Cardiac fibroblast (primary cell): ENCODE results near the gene NAV2.

Source experiments
- DNase-seq, 2 donors: peaks; one replicate each; pipeline versions ENCODE4 v3.0.0 to v3.0.0-alpha.2; 2010; ENCODE audit warnings: low read depth in 2 of 2
- H3K4me3 ChIP-seq, 2 donors: replicated peaks in 1 of 2; 1 replicate in 1 of 2; 2 replicates in 1 of 2; pipeline ENCODE4 v1.5.1; 2011; ENCODE audit warnings: low read depth in 2 of 2, low read length in 2 of 2, mild to moderate bottlenecking in 2 of 2, moderate library complexity in 1 of 2
- CTCF ChIP-seq: IDR thresholded peaks from one replicate; pipeline ENCODE4 v1.5.1; 2011; ENCODE audit warnings: low read depth, mild to moderate bottlenecking, low read length, inconsistent platforms

NAV2 gene

DNA sequence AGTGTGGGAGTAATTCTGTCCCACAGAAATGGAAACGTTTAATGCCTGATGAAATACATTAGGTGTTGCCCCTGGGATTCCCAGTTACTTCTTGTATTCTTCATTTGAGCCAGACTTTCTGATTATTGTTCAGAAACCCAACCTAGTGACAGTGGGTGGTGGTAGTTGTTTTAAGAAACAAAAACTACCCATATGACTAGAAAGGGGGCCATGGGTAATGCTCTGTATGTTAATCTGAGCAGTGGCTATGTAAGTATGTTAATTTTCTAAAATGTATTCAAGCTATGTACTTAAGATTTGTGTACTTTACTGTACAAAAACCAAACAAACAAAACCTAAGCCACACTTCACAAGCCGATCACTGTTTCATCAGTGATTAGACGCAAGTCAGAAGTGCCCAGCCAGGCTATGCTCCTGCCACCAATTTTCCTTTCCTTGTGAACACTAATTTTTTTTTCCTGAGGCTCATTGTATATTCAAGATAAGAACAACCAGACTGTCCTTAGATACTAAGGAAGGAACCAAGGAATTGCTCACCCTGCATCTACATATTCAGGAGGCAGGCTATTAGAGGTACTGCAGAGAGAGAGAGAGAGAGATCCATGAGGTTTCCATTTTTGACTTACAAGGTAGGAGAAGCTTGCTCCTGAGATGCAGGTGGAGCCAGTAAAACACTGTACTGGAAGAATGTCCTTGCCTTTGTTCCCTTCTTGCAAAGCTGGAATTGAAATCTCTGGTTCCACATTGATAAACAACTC is 324.9 kb downstream of the NAV2 start:
- DNase-seq: no peak
- no peak for TF ChIP-seq CTCF
- H3K4me3 ChIP-seq: no peak overlapping the region

GRCh38 chr11:20038412-20038811 is 325.8 kb downstream of the NAV2 start:
- H3K4me3 ChIP-seq: no peak overlapping the region
- TF ChIP-seq CTCF: no peak
- DNase-seq: no peak

GRCh38 chr11:20038972-20039371 is 326.3 kb downstream of the NAV2 start:
- H3K4me3 ChIP-seq: no peak overlapping the region
- DNase-seq: no peak
- no peak for TF ChIP-seq CTCF

GRCh38 chr11:20041499-20041898 is 328.9 kb downstream of the NAV2 start:
- H3K4me3 ChIP-seq: no peak overlapping the region
- no peak for DNase-seq
- no peak for TF ChIP-seq CTCF

DNA sequence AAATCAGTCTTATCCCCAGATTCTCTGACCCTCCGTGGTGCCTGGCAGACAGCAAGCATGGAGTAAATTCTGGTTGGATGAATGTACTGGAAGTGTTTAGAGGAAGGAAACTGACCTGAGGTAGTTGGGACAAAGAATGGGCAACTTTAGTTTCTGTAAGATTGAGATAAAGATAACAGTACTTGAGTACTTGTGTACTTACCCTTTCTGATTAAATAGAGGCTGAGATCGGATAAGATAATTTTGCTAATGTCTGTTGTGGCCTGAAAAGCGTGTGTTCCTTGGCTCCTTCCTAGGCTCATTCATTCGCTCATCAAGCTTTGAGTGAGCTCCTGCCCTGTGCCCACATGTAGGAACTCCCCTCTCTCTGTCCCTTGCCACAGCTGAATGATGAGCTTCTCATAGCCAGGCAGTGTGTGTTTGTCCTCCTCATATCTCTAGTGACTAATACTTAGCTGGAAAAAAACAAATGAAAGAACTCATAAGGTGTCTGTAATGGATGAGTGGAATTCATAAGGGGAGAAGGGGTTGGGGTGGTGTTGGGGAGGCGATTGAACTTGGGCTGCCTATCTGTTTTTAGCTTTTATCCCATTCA is 329.5 kb downstream of the NAV2 start:
- peak in 1 of 2 donors; percentile 49 for DNase-seq
- TF ChIP-seq CTCF: no peak
- H3K4me3 ChIP-seq: no peak overlapping the region

GRCh38 chr11:20042811-20043341 is 330.2 kb downstream of the NAV2 start:
- H3K4me3 ChIP-seq: no peak overlapping the region
- no peak for DNase-seq
- TF ChIP-seq CTCF: no peak

GRCh38 chr11:20043992-20044391 is 331.4 kb downstream of the NAV2 start:
- no peak for DNase-seq
- no peak overlapping the region for H3K4me3 ChIP-seq
- no peak for TF ChIP-seq CTCF
